T-helper 1 cell treated with Interleukin-12 subunit alpha and Interleukin-12 subunit beta and Interleukin-4 antibody, amounts not matched to agents 30 μg/mL and 1 μg/mL, for 36 hours (primary cell): ENCODE measurements around the gene DNAJC7.
"Not testable (repeated sequence)": the region's sequence is repeated elsewhere in the genome, so short reads cannot be mapped to it uniquely, and the experiment has no call there.

Experiments
- H3K27ac Mint-ChIP-seq: one replicate; pipeline ENCODE4 v1.8.0; 2021; ENCODE audit warnings: mild to moderate bottlenecking, mixed read lengths
- H3K27me3 Mint-ChIP-seq: one replicate; pipeline ENCODE4 v1.8.0; 2021; ENCODE audit warnings: low read depth, mixed read lengths
- H3K36me3 Mint-ChIP-seq: one replicate; pipeline ENCODE4 v1.8.0; 2021; ENCODE audit warnings: low read depth, mixed read lengths
- H3K4me1 Mint-ChIP-seq: one replicate; pipeline ENCODE4 v1.8.0; 2021; ENCODE audit warnings: low read depth, mixed read lengths
- H3K4me3 Mint-ChIP-seq: one replicate; pipeline ENCODE4 v1.8.0; 2021; ENCODE audit warnings: mild to moderate bottlenecking, moderate library complexity, mixed read lengths
- H3K9me3 Mint-ChIP-seq: one replicate; pipeline ENCODE4 v1.8.0; 2021; ENCODE audit warnings: mixed read lengths

DNAJC7 gene

DNA sequence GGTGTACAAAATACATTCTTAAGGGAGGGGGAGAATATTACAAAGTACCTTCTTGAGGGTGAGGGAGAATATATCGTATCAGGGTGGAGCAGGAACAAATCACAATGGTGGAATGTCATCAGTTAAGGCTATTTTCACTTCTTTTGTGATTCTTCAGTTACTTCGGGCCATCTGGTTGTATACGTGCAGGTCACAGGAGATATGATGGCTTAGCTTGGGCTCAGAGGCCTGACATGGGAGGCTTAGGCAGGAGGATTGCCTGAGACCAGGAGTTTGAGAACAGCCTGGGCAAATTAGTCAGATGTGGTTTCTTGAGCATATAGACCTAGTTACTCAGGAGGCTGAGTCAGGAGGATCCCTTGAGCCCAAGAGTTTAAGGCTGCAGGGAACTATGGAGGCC lies 73.7 kb downstream of the DNAJC7 start:
- Mint-ChIP-seq H3K27ac (no peak overlapping the region), H3K27me3 (no peaks in the 10 kb centered on the region), H3K4me3 (no peak overlapping the region), H3K36me3 (no peaks in the 10 kb centered on the region), H3K9me3 (no peaks in the 10 kb centered on the region), H3K4me1 (no peaks in the 10 kb centered on the region)

DNA sequence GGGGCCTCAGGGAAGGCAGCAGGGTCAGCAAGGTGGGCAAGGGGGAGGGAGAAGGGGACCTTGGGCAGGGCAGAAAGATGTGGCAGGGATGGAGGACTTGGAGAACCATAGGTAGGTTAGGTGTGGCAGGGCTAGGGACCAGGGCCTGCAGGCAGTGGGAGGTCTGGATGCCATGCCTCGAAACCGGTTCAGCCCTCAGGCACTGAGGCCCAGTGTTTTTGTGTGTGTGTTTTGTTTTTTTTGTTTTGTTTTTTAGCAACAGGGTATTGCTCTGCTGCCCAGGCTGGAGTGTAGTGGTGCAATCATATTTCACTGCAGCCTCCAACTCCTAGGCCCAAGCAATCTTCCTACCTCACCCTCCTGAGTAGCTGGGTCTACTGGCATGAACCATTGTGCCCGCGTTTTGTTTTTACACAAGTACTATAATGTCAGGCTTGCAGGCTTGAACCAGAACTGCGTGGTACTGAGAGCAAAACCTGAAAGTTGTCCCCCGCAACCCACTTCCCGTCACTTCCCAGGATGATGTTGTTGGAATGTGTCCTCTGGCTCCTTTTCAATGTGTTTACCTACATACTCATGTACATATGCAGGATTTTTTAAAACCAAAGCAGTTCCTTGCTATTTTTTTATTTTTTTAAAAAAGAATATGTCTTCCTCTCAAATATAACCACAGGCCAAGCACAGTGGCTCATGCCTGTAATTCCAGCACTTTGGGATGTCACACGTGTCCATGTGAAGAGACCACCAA lies 74.4 kb downstream of the DNAJC7 start:
- Mint-ChIP-seq H3K27me3 (no peaks in the 10 kb centered on the region), H3K4me3 (no peak overlapping the region), H3K27ac (no peak overlapping the region), H3K9me3 (no peaks in the 10 kb centered on the region), H3K4me1 (no peaks in the 10 kb centered on the region), H3K36me3 (no peaks in the 10 kb centered on the region)

DNA sequence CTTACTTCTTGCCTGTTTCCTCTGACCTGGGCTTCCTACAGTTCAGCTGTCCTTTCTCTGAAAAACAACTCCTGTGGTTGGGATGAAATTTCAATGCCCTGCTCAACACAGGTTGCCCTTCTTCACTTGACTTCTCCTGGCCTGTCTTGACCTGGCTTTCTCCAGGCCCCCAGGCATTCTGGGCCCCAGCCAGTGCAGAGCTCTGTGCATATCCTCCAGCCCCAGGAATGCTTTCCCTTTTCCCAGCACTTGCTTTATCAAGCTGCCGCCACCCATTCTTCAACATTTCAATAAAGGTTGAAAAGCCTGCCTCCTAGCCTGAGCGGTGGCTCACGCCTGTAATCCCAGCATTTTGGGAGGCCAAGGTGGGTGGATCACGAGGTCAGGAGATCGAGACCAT lies 76.1 kb downstream of the DNAJC7 start:
- H3K4me1 Mint-ChIP-seq = no peaks in the 10 kb centered on the region
- no peak overlapping the region for H3K27ac Mint-ChIP-seq
- no peaks in the 10 kb centered on the region for H3K36me3 Mint-ChIP-seq
- no peaks in the 10 kb centered on the region for H3K27me3 Mint-ChIP-seq
- H3K9me3 Mint-ChIP-seq = no peaks in the 10 kb centered on the region
- H3K4me3 Mint-ChIP-seq = no peak overlapping the region

DNA sequence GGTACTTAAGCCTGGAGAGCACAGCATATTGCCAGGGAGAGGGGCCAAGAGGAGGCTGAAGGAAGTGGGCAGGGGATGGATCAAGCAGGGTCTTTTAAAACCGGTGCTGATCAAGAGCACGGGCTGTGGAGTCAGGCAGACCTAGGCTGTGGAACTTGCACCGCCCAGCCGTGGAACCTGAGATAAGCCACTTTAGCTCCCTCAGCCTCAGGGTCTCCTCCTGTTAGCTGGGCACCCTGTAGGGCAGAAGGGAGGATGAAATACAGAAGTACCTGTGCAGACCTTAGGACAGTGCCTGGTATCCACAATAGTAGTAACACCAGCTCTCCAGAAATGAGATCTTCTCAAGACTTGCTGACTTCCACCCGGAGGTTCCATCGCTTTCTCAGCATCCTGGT lies 77.5 kb downstream of the DNAJC7 start:
- Mint-ChIP-seq H3K27me3 (no peaks in the 10 kb centered on the region), H3K36me3 (no peaks in the 10 kb centered on the region), H3K9me3 (no peaks in the 10 kb centered on the region), H3K4me1 (no peaks in the 10 kb centered on the region), H3K4me3 (no peak overlapping the region), H3K27ac (no peak overlapping the region)

DNA sequence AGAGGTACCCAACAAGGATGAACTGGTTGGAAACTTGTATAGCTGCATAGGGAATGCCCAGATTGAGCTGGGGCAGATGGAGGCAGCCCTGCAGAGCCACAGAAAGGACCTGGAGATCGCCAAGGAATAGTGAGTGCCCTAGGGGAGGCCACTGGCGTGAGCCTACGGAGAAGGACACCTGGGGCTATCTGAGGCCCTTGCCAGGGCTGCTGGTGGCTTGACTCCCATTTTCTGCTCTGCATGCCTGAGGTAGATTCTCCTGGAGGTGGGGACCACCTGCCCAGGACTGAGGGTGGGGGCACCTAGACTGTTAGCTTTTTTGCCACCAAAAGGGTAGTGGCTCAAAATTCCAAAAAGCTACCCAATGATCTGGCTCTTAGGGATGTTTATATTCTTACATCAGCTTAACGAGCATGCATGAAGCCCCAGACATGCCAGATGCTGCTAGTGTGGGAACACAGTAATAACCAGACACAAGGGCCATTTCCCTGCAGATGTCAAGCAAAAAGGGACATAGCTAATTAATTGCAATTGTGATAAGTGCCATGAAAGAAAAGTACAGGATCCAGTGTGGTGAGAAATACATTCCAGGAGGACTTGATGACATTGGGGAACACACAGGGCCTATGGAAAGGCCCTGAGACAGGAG lies 78.1 kb downstream of the DNAJC7 start:
- Mint-ChIP-seq H3K27ac (no peak overlapping the region), H3K9me3 (no peaks in the 10 kb centered on the region), H3K4me1 (no peaks in the 10 kb centered on the region), H3K4me3 (no peak overlapping the region), H3K36me3 (no peaks in the 10 kb centered on the region), H3K27me3 (no peaks in the 10 kb centered on the region)

DNA sequence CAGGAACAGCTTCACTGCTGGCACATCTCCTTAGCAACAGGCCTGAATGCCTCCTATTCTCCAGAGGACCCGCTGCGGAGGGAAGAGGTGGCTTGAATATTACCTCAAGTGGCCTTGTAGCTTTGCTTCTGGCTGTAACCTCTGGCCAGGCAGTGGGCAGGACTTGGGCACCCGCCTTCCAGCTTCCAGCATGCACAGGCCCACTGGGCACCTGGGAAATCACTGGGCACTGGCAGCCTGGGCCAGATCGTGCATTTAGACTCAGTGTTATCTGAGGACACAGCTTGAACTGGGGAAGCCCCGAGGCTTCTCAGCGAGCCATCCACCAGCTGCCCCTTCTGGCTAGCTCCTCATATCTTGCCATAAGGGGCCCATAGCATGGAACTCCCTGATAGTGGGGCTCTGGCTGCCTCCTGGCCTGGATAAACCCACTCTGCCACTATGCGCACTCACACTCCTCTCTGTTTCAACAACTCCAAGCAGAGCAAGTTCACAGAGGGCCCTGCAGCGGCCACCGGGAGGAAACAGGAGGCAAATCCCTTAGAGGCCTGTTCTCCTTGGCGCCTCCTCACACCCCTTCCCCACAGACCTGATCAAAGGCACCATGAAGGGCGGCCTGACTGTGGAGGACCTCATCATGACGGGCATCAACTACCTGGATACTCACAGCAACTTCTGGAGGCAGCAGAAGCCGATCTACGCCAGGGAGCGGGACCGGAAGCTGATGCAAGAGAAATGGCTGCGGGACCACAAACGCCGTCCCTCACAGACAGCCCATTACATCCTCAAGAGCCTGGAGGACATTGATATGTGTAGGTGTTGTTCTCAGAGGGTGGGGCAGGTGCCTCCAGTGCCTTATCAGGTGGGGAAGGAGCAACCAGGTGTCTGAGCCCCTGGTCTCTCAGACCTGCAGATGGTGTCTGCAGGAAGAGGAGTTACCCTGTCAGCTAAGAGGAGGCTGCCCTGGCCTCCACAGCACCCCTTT lies 79.0 kb downstream of the DNAJC7 start:
- H3K9me3 Mint-ChIP-seq = no peaks in the 10 kb centered on the region
- no peaks in the 10 kb centered on the region for H3K4me1 Mint-ChIP-seq
- H3K27me3 Mint-ChIP-seq = no peaks in the 10 kb centered on the region
- H3K36me3 Mint-ChIP-seq = no peaks in the 10 kb centered on the region
- H3K27ac Mint-ChIP-seq = no peak overlapping the region
- H3K4me3 Mint-ChIP-seq = no peak overlapping the region

DNA sequence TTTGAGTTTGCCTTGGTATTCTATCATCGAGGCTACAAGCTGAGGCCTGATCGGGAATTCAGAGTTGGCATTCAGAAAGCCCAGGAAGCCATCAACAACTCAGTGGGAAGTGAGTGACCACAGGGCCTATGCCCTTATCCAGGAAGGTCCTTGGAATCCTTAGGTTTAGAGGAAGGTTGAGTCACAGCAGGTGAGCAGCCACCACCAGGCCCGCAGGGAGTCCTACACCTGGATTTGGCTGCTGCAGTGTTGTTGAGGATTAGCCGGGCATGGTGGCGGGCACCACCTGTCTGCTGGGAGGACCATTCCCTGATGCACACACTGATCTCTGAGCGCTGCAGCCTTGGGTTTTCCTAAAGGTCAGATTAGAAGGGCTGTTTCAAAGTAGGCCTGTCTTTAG lies 81.6 kb downstream of the DNAJC7 start:
- Mint-ChIP-seq H3K36me3 (no peaks in the 10 kb centered on the region), H3K27me3 (no peaks in the 10 kb centered on the region), H3K9me3 (no peaks in the 10 kb centered on the region), H3K4me3 (no peak overlapping the region), H3K27ac (no peak overlapping the region), H3K4me1 (peaks cover 18% of the 10 kb centered on the region)

DNA sequence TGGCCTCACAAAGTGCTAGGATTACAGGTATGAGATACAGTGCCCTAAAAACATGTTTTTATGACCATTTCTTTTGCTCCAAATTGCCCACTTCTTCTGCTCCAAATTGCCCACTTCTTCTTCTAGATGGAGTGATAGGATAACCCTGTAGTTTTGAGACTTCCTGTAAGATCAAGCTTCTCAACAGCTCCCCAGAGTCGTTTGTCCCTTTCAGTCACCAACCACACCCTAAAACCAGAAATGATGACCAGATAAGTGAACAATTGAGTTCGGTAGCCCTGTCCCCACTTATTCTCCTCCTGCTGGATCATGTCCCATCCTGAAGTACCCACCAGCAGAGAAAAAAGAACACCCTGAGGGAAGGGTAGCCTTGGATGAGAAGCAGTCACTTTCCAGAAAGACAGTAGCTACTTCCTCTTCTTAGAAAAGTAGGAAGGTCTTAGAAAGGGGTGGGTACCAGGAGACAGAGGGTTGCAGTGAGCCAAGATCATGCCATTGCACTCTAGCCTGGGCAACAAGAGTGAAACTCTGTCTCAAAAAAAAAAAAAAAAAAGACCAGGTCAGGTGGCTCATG lies 84.3 kb downstream of the DNAJC7 start:
- no peaks in the 10 kb centered on the region for H3K27me3 Mint-ChIP-seq
- H3K4me1 Mint-ChIP-seq = peaks cover 33% of the 10 kb centered on the region

DNA sequence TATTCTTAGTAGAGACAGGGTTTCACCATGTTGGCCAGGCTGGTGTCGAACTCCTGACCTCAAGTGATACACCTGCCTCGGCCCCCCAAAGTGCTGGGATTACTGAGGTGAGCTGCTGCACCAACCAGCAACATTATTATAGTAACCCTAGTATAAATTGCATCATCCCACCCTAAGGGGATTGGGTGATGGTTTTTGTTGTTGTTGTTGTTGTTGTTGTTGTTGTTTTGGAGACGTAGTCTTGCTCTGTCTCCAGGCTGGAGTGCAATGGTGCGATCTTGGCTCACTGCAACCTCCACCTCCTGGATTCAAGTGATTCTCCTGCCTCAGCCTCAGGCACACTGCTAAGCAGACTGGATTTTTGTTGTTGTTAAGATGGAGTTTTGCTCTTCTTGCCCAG lies 85.5 kb downstream of the DNAJC7 start:
- H3K27me3 Mint-ChIP-seq, H3K36me3 Mint-ChIP-seq, H3K9me3 Mint-ChIP-seq: not testable (repeated sequence)
- Mint-ChIP-seq H3K4me1 (peaks cover 34% of the 10 kb centered on the region), H3K4me3 (peak overlapping the region; percentile 28), H3K27ac (peak overlapping the region; percentile 67)

More for the DNA sequence above, 84.3 kb downstream of the DNAJC7 start:
- peak overlapping the region; percentile 62 for H3K4me3 Mint-ChIP-seq
- H3K36me3 Mint-ChIP-seq = peaks cover 3% of the 10 kb centered on the region
- H3K9me3 Mint-ChIP-seq = no peaks in the 10 kb centered on the region
- peak overlapping the region; percentile 83 for H3K27ac Mint-ChIP-seq

DNA sequence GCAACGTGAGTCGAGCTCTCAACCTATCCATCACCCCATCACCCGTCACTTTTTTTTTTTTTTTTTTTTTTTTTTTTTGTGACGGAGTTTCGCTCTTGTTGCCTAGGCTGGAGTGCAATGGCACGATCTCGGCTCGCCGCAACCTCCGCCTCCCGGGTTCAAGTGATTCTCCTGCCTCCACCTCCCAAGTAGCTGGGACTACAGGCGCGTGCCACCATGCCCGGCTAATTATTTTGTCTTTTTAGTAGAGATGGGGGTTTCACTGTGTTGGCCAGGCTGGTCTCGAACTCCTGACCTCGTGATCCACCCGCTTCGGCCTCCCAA lies 86.4 kb downstream of the DNAJC7 start:
- Mint-ChIP-seq H3K4me1 (peaks cover 34% of the 10 kb centered on the region), H3K27ac (peak overlapping the region; percentile 99), H3K4me3 (peak overlapping the region; percentile 99)
- H3K9me3 Mint-ChIP-seq, H3K27me3 Mint-ChIP-seq, H3K36me3 Mint-ChIP-seq: not testable (repeated sequence)

DNA sequence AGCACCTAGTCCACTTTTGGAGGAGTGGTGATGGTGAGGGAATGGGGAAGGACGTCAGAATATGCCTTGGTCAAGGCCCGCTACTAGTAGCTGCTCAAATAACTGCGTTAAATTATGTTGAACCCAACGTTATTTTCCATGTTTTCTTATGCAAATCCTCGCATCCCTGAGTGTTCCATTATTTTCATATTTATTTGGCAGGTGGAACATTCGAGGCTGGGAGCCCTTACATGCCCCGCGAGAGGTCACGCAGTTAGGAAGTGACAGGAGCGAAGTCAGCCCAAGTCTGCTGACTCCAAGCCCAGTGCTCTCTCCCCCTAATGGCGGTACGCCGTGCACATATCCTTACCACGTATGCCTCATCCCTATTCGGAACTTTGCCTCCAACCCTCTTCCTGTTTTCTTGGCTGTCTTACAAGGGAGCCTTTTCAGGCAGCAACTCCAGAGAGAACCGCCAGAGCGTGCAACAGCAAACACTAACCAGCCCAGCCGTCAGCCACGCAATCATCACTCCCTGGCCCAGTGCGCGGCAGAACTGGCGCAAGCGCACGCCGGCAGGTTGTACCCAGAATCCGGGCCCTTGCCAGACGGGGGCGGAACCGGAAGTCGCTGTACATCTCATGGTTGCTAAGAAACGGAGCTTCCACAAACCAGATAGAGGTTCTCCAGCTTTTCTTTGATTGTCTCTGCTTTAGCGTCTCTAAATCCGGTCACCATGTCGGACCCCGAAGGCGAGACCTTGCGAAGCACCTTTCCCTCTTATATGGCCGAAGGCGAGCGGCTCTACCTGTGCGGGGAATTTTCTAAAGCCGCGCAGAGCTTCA lies 87.0 kb downstream of the DNAJC7 start, which contains the start of gene ODAD4:
Gene ODAD4 (plus strand): TSS at position 609 of the 824 bp plus-strand sequence. CDS start 107 bp downstream, at position 716.
- peaks cover 34% of the 10 kb centered on the region for H3K4me1 Mint-ChIP-seq
- peak within 1 kb of the TSS; percentile 99 for H3K4me3 Mint-ChIP-seq
- peak within 1 kb of the TSS; percentile 99 for H3K27ac Mint-ChIP-seq
- no peaks in the 10 kb centered on the region for H3K27me3 Mint-ChIP-seq
- H3K36me3 Mint-ChIP-seq = peaks cover 3% of the 10 kb centered on the region
- no peaks in the 10 kb centered on the region for H3K9me3 Mint-ChIP-seq

DNA sequence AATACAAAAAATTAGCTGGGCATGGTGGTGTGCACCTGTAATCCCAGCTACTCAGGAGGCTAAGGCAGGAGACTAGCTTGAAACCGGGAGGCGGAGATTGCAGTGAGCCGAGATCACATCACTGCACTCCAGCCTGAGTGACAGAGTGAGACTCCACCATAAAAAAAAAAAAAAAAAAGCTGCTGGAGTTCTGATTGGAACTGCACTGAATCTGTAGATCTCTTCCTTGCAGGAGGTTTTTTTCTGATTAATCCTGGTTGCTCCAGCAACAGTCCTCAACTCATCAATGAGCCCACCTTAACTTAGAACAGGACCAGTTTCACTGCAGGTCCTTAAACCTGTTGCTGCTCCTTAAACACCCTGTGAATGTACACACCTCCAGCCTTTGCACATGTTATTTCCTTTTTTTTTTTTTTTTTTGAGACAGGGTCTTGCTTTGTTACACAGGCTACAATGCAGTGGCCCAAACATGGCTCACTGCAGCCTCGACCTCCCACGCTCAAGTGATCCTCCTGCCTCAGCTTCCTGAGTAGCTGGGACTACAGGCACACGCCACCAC lies 88.5 kb downstream of the DNAJC7 start:
- no peaks in the 10 kb centered on the region for H3K27me3 Mint-ChIP-seq
- peak overlapping the region; percentile 70 for H3K27ac Mint-ChIP-seq
- peaks cover 34% of the 10 kb centered on the region for H3K4me1 Mint-ChIP-seq
- H3K9me3 Mint-ChIP-seq = no peaks in the 10 kb centered on the region
- H3K36me3 Mint-ChIP-seq = peaks cover 3% of the 10 kb centered on the region
- peak overlapping the region; percentile 99 for H3K4me3 Mint-ChIP-seq
